DOHH2 (cell line): ENCODE results near the gene REN.

Experiments
- EZH2phosphoT487 ChIP-seq: fragments of 200-600 bp; sonication (generic); IDR thresholded peaks from 2 replicates; pipeline ENCODE4 v1.6.1; 2017; ENCODE audit warnings: borderline replicate concordance, mild to moderate bottlenecking, antibody characterized with exemption, low read length, moderate library complexity, mixed read lengths
- TF ChIP-seq, protein P1 (sequence below): fragments of 200-600 bp; sonication (generic); IDR thresholded peaks from one replicate; pipeline ENCODE4 v1.5.1; 2014; ENCODE audit warnings: antibody characterized with exemption, mild to moderate bottlenecking, low read depth, low read length; ENCODE audit not compliant: poor library complexity, severe bottlenecking

DNA sequence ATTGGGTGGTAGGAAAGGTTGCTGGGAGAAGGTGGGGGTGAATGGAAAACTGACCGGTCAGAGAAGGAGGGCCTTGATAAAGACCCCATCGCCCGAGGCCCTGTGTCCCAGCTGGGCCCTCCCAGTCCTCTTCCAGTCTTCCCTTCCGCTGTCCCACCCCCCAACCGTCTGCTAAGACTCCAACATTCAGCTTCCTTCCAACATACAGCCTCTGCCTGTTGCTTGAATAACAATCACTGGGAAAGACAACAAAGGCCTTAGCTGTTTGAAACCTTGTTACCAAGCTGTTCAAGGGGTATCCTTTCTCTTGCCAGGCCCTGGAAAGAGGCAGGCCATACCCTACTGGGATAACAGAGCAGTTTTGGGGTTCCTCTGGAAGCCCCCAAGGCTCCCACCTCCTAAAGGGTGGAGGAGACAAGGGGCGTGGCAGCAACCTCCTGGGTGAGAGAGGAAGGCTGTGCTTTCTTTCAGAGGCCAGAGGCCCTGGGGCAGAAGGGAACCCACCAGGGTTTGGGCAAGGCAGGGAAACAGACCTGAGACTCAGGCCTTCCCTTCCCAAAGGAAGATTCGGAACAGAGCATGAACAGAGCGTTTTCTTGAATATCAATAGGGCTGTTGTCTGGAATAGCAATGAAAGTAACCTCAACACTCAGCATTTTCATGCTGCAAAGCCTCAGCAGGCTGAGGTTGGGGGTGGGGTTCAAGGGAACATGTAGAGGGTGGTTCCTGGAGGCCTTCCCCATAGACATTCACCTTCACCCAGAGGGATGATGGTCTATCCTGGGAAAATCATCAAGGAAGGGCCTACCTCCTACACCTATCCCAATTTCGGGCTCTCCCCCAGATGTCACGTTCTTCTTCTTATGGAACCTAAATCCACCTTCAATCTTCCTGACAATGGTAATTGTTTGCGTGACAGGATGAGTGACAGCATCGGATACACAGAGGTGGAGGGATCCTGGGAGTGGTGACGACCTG lies 18.4 kb downstream of the REN start:
- TF ChIP-seq, protein P1, sequence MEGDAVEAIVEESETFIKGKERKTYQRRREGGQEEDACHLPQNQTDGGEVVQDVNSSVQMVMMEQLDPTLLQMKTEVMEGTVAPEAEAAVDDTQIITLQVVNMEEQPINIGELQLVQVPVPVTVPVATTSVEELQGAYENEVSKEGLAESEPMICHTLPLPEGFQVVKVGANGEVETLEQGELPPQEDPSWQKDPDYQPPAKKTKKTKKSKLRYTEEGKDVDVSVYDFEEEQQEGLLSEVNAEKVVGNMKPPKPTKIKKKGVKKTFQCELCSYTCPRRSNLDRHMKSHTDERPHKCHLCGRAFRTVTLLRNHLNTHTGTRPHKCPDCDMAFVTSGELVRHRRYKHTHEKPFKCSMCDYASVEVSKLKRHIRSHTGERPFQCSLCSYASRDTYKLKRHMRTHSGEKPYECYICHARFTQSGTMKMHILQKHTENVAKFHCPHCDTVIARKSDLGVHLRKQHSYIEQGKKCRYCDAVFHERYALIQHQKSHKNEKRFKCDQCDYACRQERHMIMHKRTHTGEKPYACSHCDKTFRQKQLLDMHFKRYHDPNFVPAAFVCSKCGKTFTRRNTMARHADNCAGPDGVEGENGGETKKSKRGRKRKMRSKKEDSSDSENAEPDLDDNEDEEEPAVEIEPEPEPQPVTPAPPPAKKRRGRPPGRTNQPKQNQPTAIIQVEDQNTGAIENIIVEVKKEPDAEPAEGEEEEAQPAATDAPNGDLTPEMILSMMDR, result no peak
- TF ChIP-seq EZH2phosphoT487, result no peak
